HepG2 (cell line): Measurements from ENCODE around the gene CAMK2G. TPM values are rescaled to one million over a fixed set of nuclear protein-coding genes. Genes with fewer than 3 reads are reported as not detected.

Experiments
- CBX5 ChIP-seq: sonication (generic); formaldehyde crosslinking; IDR thresholded peaks from 2 replicates; pipeline ENCODE4 v1.4.0; 2020; ENCODE audit warnings: missing genetic modification reagents, borderline replicate concordance
- CHD2 ChIP-seq: IDR thresholded peaks from 2 replicates; pipeline ENCODE4 v1.6.1; 2011; ENCODE audit warnings: low read depth, low read length, improper control_type of control experiment
- FIP1L1 ChIP-seq: fragments of 200-400 bp; formaldehyde crosslinking; IDR thresholded peaks from 2 replicates; pipeline ENCODE4 v1.6.1; 2018; ENCODE audit warnings: low read depth, mild to moderate bottlenecking, low read length, moderate library complexity, borderline replicate concordance; ENCODE audit not compliant: insufficient read depth
- FOXC1 ChIP-seq: sonication (generic); formaldehyde crosslinking; IDR thresholded peaks from 2 replicates; pipeline ENCODE4 v1.8.0; 2022; ENCODE audit warnings: mild to moderate bottlenecking, missing genetic modification reagents, borderline replicate concordance
- GATAD1 ChIP-seq: IDR thresholded peaks from 2 replicates; pipeline ENCODE4 v1.6.1; 2016; ENCODE audit warnings: missing genetic modification reagents, missing compliant biosample characterization
- HIC2 ChIP-seq: sonication (generic); formaldehyde crosslinking; IDR thresholded peaks from 2 replicates; pipeline ENCODE4 v1.9.0; 2022; ENCODE audit warnings: low read depth, missing genetic modification reagents
- HOXA3 ChIP-seq: sonication (generic); formaldehyde crosslinking; IDR thresholded peaks from 2 replicates; pipeline ENCODE4 v1.5.0; 2020; ENCODE audit warnings: missing genetic modification reagents
- MAF1 ChIP-seq: sonication (generic); formaldehyde crosslinking; IDR thresholded peaks from 2 replicates; pipeline ENCODE4 v1.5.0; 2020; ENCODE audit warnings: missing genetic modification reagents, borderline replicate concordance
- NCOA1 ChIP-seq: sonication (generic); formaldehyde crosslinking; IDR thresholded peaks from 2 replicates; pipeline ENCODE4 v1.9.0; 2021; ENCODE audit warnings: missing genetic modification reagents
- POGZ ChIP-seq: sonication (generic); formaldehyde crosslinking; IDR thresholded peaks from 2 replicates; pipeline ENCODE4 v1.4.0; 2020; ENCODE audit warnings: mild to moderate bottlenecking, missing genetic modification reagents
- PPARG ChIP-seq: conservative IDR thresholded peaks from 2 replicates; pipeline ENCODE4 v1.6.1; 2016; ENCODE audit warnings: missing biosample characterization, missing genetic modification reagents
- RERE ChIP-seq: IDR thresholded peaks from 2 replicates; pipeline ENCODE4 v1.6.1; 2016; ENCODE audit warnings: low read depth, missing genetic modification reagents, missing compliant biosample characterization
- SNAI1 ChIP-seq: sonication (generic); formaldehyde crosslinking; IDR thresholded peaks from 2 replicates; pipeline ENCODE4 v1.5.0; 2020; ENCODE audit warnings: mild to moderate bottlenecking, missing genetic modification reagents, borderline replicate concordance
- TCF7L2 ChIP-seq: IDR thresholded peaks from 2 replicates; pipeline ENCODE4 v1.6.1; 2011; ENCODE audit warnings: mild to moderate bottlenecking, low read depth, low read length, moderate library complexity
- XRCC5 ChIP-seq: fragments of 200-400 bp; formaldehyde crosslinking; optimal IDR thresholded peaks from 2 replicates; pipeline ENCODE3; 2017; ENCODE audit warnings: mild to moderate bottlenecking, low read length
- ZNF33B ChIP-seq: sonication (generic); formaldehyde crosslinking; IDR thresholded peaks from 2 replicates; pipeline ENCODE4 v1.5.1; 2020; ENCODE audit warnings: mild to moderate bottlenecking, missing genetic modification reagents
- ZNF577 ChIP-seq: sonication (generic); formaldehyde crosslinking; IDR thresholded peaks from 2 replicates; pipeline ENCODE4 v1.4.0; 2020; ENCODE audit warnings: mild to moderate bottlenecking, low read depth, missing genetic modification reagents, borderline replicate concordance
- ZNF766 ChIP-seq: sonication (generic); formaldehyde crosslinking; IDR thresholded peaks from 2 replicates; pipeline ENCODE4 v1.5.0; 2020; ENCODE audit warnings: missing genetic modification reagents, borderline replicate concordance
- ZNF816 ChIP-seq: sonication (generic); formaldehyde crosslinking; IDR thresholded peaks from 2 replicates; pipeline ENCODE4 v1.8.0; 2022; ENCODE audit warnings: missing genetic modification reagents, mild to moderate bottlenecking, borderline replicate concordance
- polyA plus RNA-seq, 8 experiments: library from polyadenylated mRNA; depleted of rRNA in 3 of 8; stranded (reverse) in 7 of 8; unstranded in 1 of 8; fragments of >200 nt; fragmentation: Illumina TruSeq in 4 of 8; extraction: Trizol in 4 of 8; gene quantifications; 2 replicates each; pipeline versions ENCODE4 v1.2.1 to v1.2.3, GENCODE V29; 2011 to 2016; ENCODE audit warnings: low read depth in 4 of 8, missing spikeins in 1 of 8, mixed read lengths in 1 of 8; ENCODE audit not compliant: insufficient read depth in 1 of 8
- total RNA-seq, 5 experiments: library from RNA; depleted of rRNA; stranded (reverse); fragments of >200 nt; fragmentation: Illumina TruSeq; extraction: Trizol; gene quantifications; 2 replicates each; pipeline ENCODE4 v1.2.3, GENCODE V29; 2016; ENCODE audit warnings: low read depth in 1 of 5
- TF ChIP-seq, protein P1 (sequence below): sonication (generic); formaldehyde crosslinking; IDR thresholded peaks from 2 replicates; pipeline ENCODE4 v1.4.0; 2020; ENCODE audit warnings: missing genetic modification reagents

Gene CAMK2G
- total and polyA plus RNA-seq, 2 of the 13 experiments (the other 11 are each of a cell fraction or from before 2014, with no cell fraction given): 15.9 to 18.8 TPM

DNA sequence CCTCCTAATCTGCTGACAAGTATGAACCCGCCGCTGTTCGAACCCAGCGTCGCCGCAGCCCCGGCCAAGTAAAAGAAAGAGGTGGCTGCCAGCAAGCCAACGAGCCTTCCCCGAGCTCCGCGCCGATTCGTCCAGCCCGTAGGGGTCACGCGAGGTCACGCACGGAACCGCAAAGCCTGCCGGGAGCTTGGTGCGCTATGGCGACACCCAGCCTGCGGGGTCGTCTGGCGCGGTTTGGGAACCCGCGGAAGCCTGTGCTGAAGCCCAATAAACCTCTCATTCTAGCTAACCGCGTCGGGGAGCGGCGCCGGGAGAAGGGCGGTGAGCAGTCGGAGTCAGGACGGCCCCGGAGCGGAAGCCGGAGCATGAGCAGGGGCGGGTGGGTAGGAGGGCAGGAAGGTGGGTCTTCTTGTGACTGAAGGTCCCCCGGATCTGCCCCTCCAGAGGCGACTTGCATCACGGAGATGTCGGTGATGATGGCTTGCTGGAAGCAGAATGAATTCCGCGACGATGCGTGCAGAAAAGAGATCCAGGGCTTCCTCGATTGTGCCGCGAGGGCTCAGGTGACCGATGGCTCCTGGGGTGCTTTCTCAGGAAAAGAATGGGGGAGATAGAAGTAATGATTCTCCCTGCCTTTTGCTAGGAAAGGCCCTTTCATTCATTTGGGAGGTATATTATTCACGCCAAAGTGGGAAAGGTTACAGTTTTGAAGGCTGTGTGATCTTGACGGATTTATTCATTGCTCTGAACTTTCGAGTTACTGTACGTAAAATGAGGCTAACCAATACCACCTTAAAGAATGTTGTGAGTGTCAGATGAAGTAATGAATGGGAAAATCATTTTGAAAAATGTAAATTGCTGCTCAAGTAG, 92.2 kb downstream of the CAMK2G start, which contains the start of gene CHCHD1 (continued):
- TF ChIP-seq XRCC5 (peak; percentile 27), PPARG (CRISPR knock-in tag) (0 out of 2 replicates have a peak, but pooled peaks have one; percentile 25), FOXC1 (CRISPR knock-in tag) (peak; percentile 72; the same call in 1 of the 2 replicates), GATAD1 (CRISPR knock-in tag) (peak; percentile 98), ZNF816 (CRISPR knock-in tag) (no peak), MAF1 (CRISPR knock-in tag) (no peak), ZNF577 (CRISPR knock-in tag) (no peak), NCOA1 (CRISPR knock-in tag) (peak; percentile 86; the same call in 1 of the 2 replicates), FIP1L1 (no peak), CBX5 (CRISPR knock-in tag) (peak; percentile 53; the same call in 1 of the 2 replicates), RERE (peak; percentile 60; the same call in 1 of the 2 replicates), ZNF33B (CRISPR knock-in tag) (peak; percentile 58; the same call in 1 of the 2 replicates), ZNF766 (peak; percentile 63; the same call in 1 of the 2 replicates), HIC2 (no peak), TCF7L2 (no peak), CHD2 (no peak), SNAI1 (no peak), HOXA3 (CRISPR knock-in tag) (peak; percentile 85), POGZ (CRISPR knock-in tag) (peak; percentile 54)
- TF ChIP-seq, protein P1, sequence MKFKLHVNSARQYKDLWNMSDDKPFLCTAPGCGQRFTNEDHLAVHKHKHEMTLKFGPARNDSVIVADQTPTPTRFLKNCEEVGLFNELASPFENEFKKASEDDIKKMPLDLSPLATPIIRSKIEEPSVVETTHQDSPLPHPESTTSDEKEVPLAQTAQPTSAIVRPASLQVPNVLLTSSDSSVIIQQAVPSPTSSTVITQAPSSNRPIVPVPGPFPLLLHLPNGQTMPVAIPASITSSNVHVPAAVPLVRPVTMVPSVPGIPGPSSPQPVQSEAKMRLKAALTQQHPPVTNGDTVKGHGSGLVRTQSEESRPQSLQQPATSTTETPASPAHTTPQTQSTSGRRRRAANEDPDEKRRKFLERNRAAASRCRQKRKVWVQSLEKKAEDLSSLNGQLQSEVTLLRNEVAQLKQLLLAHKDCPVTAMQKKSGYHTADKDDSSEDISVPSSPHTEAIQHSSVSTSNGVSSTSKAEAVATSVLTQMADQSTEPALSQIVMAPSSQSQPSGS (CRISPR knock-in tag): 0 out of 2 replicates have a peak, but pooled peaks have one; percentile 51
